Measurements from ENCODE around the gene DNAJC16. TPM values are rescaled to one million over a fixed set of nuclear protein-coding genes. Genes with fewer than 3 reads are reported as not detected.

The DNAJC16 gene
- total and polyA plus RNA-seq, 9 of the 15 experiments (the other 6 are each of a cell fraction or from before 2014, with no cell fraction given), result 6.9 to 16.8 (median 12.8) TPM

GRCh38 chr1:15620155-15620545 is 93.5 kb downstream of the DNAJC16 start:
- Histone ChIP-seq H3K79me2 (ENCODE audit: control insufficient read depth, insufficient read depth, low read length) (peaks cover 79% of the 10 kb centered on the region), H3K4me1 (replicated peaks in 1 of 2; ENCODE audit: control insufficient read depth in 2 of 2, insufficient read depth in 2 of 2, low read length in 2 of 2) (peaks cover 25 to 51% of the 10 kb centered on the region in 2 experiments), H3K36me3 (ENCODE audit: control insufficient read depth, insufficient read depth, low read length) (peaks cover 36% of the 10 kb centered on the region), H2AFZ (ENCODE audit: low read depth, low read length) (no peak overlapping the region), H3K27ac (ENCODE audit: extremely low read depth, low read depth, low read length) (peak overlapping the region; percentile 59), H3K27me3 (ENCODE audit: control insufficient read depth in 2 of 2, insufficient read depth in 2 of 2, low read length in 2 of 2) (no peaks in the 10 kb centered on the region), H3K9ac (ENCODE audit: insufficient read depth in 1 of 2, low read depth in 2 of 2, low read length in 2 of 2) (peak overlapping the region in 1 of 2 experiments; percentile 64; a peak in 2 of 4 replicates), H4K20me1 (replicated peaks; ENCODE audit: control insufficient read depth, insufficient read depth, low read length) (peaks cover 9% of the 10 kb centered on the region; the same call in 1 of the 2 replicates), H3K4me2 (ENCODE audit: insufficient read depth, low read length) (peak overlapping the region; percentile 97), H3K4me3 (peak overlapping the region; percentile 94; the same call in 1 of the 2 replicates), H3K9me3 (replicated peaks; ENCODE audit: control insufficient read depth, insufficient read depth, low read depth, low read length) (no peaks in the 10 kb centered on the region), H3K9me1 (ENCODE audit: control insufficient read depth, insufficient read depth, low read length) (no peaks in the 10 kb centered on the region)
- 0% methylated on average over 1 of the region's 1 CpG for WGBS (ENCODE audit: insufficient coverage, low coverage, missing lambda C conversion rate)
- intact Hi-C loops (cut with micrococcal nuclease), result loop anchor here (5.0 kb wide), 1 partner anchor 78 kb away; no protein-coding TSS in a partner anchor
- in situ Hi-C loops (cut with MboI), result no loop called here
- ChIA-PET POLR2A (interaction anchor here (0.5 to 1.9 kb wide), 4 partner anchors 9 to 73 kb away, joined by 3 to 8 read pairs (median 4); no protein-coding TSS in a partner anchor), CTCF (ENCODE audit: low intra/inter-chr PET ratio) (no interaction called here)
- FAIRE-seq, result no peak
- no peak for ATAC-seq
- peak in 2 of 4 experiments; percentile 49 to 53 for DNase-seq (ENCODE audit: extremely low read depth in 1 of 4, low spot score in 3 of 4)
- BruUV-seq (replicated peaks), result no TSS peak
- TF ChIP-seq FOSL1 (tag; conservative IDR thresholded peaks at IDR 0.05), result peak; percentile 86
- no peak for TF ChIP-seq PTBP1 (IDR thresholded peaks at IDR 0.05; ENCODE audit: low read depth, low read length)
- TF ChIP-seq BRD9 (IDR thresholded peaks at IDR 0.05; ENCODE audit: low read depth, partially characterized antibody), result peak; percentile 12
- peak; percentile 51; the same call in 1 of the 2 replicates for TF ChIP-seq ETV1 (tag; conservative IDR thresholded peaks at IDR 0.05; ENCODE audit: low read depth)
- TF ChIP-seq EP300 (IDR thresholded peaks at IDR 0.05; ENCODE audit: low read length), result peak; percentile 43; the same call in 1 of the 2 replicates
- TF ChIP-seq ARNT (IDR thresholded peaks at IDR 0.05), result 0 out of 4 replicates have a peak, but pooled peaks of 1 of the 2 experiments have one; percentile 48
- TF ChIP-seq SOX6 (IDR thresholded peaks at IDR 0.05), result peak; percentile 24; the same call in 1 of the 2 replicates
- no peak for TF ChIP-seq ZBTB1 (CRISPR knock-in tag; IDR thresholded peaks at IDR 0.05; ENCODE audit: borderline replicate concordance, low read depth)
- TF ChIP-seq FOXJ3 (CRISPR knock-in tag; IDR thresholded peaks at IDR 0.05), result no peak
- peak; percentile 45 for TF ChIP-seq NCOR1 (IDR thresholded peaks at IDR 0.05)
- TF ChIP-seq MEF2A (IDR thresholded peaks at IDR 0.05; ENCODE audit: control insufficient read depth, low read depth, low read length), result peak; percentile 15; the same call in 1 of the 2 replicates
- no peak for TF ChIP-seq POLR2AphosphoS2 (IDR thresholded peaks at IDR 0.05; ENCODE audit: low read length)
- no peak for TF ChIP-seq SNIP1 (IDR thresholded peaks at IDR 0.05; ENCODE audit: low read depth)
- TF ChIP-seq, protein P1, sequence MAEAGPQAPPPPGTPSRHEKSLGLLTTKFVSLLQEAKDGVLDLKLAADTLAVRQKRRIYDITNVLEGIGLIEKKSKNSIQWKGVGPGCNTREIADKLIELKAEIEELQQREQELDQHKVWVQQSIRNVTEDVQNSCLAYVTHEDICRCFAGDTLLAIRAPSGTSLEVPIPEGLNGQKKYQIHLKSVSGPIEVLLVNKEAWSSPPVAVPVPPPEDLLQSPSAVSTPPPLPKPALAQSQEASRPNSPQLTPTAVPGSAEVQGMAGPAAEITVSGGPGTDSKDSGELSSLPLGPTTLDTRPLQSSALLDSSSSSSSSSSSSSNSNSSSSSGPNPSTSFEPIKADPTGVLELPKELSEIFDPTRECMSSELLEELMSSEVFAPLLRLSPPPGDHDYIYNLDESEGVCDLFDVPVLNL (CRISPR knock-in tag; IDR thresholded peaks at IDR 0.05; ENCODE audit: low read depth), result no peak
- TF ChIP-seq FOXA3 (CRISPR knock-in tag; conservative IDR thresholded peaks at IDR 0.05 in 1 of 2, IDR thresholded peaks at IDR 0.05 in 1 of 2), result peak; percentile 86 to 88; a peak in 3 of 4 replicates
- peak; percentile 47; the same call in 1 of the 2 replicates for TF ChIP-seq EP400 (IDR thresholded peaks at IDR 0.05)
- TF ChIP-seq DPF2 (IDR thresholded peaks at IDR 0.05), result peak; percentile 62; the same call in 1 of the 2 replicates
- TF ChIP-seq MAFF (IDR thresholded peaks at IDR 0.05; ENCODE audit: low read length), result no peak
- TF ChIP-seq DNMT1 (IDR thresholded peaks at IDR 0.05), result no peak
- no peak; the same call in 1 of the 2 replicates for TF ChIP-seq ZNF740 (CRISPR knock-in tag; IDR thresholded peaks at IDR 0.05)
- 0 out of 4 replicates have a peak, but pooled peaks of 1 of the 2 experiments have one; percentile 24 for TF ChIP-seq ZNF740 (tag; IDR thresholded peaks at IDR 0.05)
- TF ChIP-seq ZKSCAN3 (CRISPR knock-in tag; IDR thresholded peaks at IDR 0.05), result no peak

Data from K562 (cell line).